Measurements from ENCODE around the gene RNASE9. TPM values are rescaled to one million over a fixed set of nuclear protein-coding genes. Genes with fewer than 3 reads are reported as not detected.

The RNASE9 gene
- total and polyA plus RNA-seq, 2 donors (not counting 1 experiment from before 2014, with no cell fraction given) = not detected

DNA sequence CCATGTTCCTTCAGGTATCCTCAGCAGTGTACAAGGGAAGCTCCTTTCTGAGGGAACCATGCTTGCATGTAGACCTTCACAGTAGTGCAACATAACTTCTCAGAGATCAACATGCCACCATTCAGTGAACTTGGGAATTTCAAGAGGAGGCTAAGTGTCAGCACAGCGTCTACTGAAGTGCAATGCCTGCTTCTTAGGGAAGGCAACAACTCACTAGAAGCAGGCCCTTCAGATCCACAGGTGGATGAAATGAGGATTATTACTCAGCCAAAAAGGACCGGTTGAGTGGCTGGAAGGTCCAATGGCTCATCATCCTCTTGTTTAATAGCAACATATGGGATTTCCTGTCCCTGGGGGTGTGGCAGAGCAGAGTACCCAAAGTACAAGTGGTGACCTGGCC lies 36.8 kb downstream of the RNASE9 start:
- H3K27me3 ChIP-seq (replicated peaks in 1 of 4; ENCODE audit: control extremely low read depth in 1 of 4, control insufficient read depth in 3 of 4, insufficient read depth in 4 of 4, low read length in 3 of 4) = no peaks in the 10 kb centered on the region
- no peaks in the 10 kb centered on the region for H3K79me2 ChIP-seq (ENCODE audit: control insufficient read depth, insufficient read depth, low read length)
- 86% methylated on average over 1 of the region's 2 CpGs for WGBS (ENCODE audit: insufficient coverage)
- ATAC-seq (ENCODE audit: low read depth) (no peak), DNase-seq (no peak)
- no peak overlapping the region for H3K9ac ChIP-seq (ENCODE audit: low read length)
- no peak overlapping the region for H3K27ac ChIP-seq (ENCODE audit: low read length in 2 of 2)
- H3K4me1 Mint-ChIP-seq = no peaks in the 10 kb centered on the region
- H3K4me2 ChIP-seq (replicated peaks; ENCODE audit: low read depth, low read length, poor library complexity, severe bottlenecking) = no peak overlapping the region
- no peak overlapping the region for H3K4me3 Mint-ChIP-seq
- H4K20me1 ChIP-seq (ENCODE audit: control insufficient read depth, insufficient read depth, low read length, poor library complexity, severe bottlenecking) = no peaks in the 10 kb centered on the region
- H3K4me1 ChIP-seq (ENCODE audit: control insufficient read depth in 2 of 2, insufficient read depth in 2 of 2, low read length in 2 of 2) = no peaks in the 10 kb centered on the region
- no peaks in the 10 kb centered on the region for H3K9me3 Mint-ChIP-seq (ENCODE audit: insufficient read depth)
- peaks cover 5% of the 10 kb centered on the region for H3K27me3 Mint-ChIP-seq
- H3K9me3 ChIP-seq (ENCODE audit: control extremely low read depth in 1 of 3, control insufficient read depth in 2 of 3, insufficient read depth in 1 of 3, low read length in 2 of 3) = peaks cover 0 to 3% (median 0%) of the 10 kb centered on the region in 3 donors
- intact Hi-C loops (cut with micrococcal nuclease) = no loop called here
- no peaks in the 10 kb centered on the region for H3K36me3 ChIP-seq (replicated peaks in 1 of 2; ENCODE audit: control extremely low read depth in 1 of 2, control insufficient read depth in 1 of 2, extremely low read depth in 1 of 2, insufficient read depth in 2 of 2, low read length in 1 of 2)
- ChIA-PET CTCF (no interaction called here), POLR2A (no interaction called here)
- H3K27ac Mint-ChIP-seq = no peak overlapping the region
- TF ChIP-seq, protein P1, sequence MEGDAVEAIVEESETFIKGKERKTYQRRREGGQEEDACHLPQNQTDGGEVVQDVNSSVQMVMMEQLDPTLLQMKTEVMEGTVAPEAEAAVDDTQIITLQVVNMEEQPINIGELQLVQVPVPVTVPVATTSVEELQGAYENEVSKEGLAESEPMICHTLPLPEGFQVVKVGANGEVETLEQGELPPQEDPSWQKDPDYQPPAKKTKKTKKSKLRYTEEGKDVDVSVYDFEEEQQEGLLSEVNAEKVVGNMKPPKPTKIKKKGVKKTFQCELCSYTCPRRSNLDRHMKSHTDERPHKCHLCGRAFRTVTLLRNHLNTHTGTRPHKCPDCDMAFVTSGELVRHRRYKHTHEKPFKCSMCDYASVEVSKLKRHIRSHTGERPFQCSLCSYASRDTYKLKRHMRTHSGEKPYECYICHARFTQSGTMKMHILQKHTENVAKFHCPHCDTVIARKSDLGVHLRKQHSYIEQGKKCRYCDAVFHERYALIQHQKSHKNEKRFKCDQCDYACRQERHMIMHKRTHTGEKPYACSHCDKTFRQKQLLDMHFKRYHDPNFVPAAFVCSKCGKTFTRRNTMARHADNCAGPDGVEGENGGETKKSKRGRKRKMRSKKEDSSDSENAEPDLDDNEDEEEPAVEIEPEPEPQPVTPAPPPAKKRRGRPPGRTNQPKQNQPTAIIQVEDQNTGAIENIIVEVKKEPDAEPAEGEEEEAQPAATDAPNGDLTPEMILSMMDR (IDR thresholded peaks at IDR 0.05) = no peak
- no peak for TF ChIP-seq EZH2 (IDR thresholded peaks at IDR 0.05; ENCODE audit: borderline replicate concordance, insufficient read depth, low read depth, low read length, poor library complexity, severe bottlenecking)
- H3K4me3 ChIP-seq (ENCODE audit: control extremely low read depth in 1 of 5, extremely low read depth in 1 of 5, insufficient read depth in 1 of 5, low read depth in 2 of 5, low read length in 4 of 5) = no peak overlapping the region
- no peak overlapping the region for H2AFZ ChIP-seq (ENCODE audit: insufficient read depth, low read depth, low read length, poor library complexity, severe bottlenecking)

DNA sequence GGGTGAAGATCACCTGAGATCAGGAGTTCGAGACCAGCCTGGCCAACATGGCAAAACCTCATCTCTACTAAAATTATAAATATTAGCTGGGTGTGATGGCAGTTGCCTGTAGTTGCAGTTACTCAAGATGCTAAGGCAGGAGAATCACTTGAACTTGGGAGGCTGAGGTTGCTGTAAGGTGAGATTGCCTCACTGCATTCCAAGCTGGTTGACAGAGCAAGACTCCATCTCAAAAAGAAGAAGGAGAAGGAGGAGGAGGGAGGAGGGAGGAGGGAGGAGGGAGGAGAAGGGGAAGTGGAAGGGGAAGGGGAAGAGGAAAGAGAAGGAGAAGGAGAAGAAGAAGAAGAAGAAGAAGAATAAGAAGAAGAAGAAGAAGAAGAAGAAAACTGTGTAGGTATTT lies 38.5 kb downstream of the RNASE9 start:
- ATAC-seq (ENCODE audit: low read depth) (no peak), DNase-seq (no peak)
- H3K9ac ChIP-seq (ENCODE audit: low read length) = no peak overlapping the region
- H3K4me2 ChIP-seq (replicated peaks; ENCODE audit: low read depth, low read length, poor library complexity, severe bottlenecking) = no peak overlapping the region
- no peaks in the 10 kb centered on the region for H3K9me3 Mint-ChIP-seq (ENCODE audit: insufficient read depth)
- H3K79me2 ChIP-seq (ENCODE audit: control insufficient read depth, insufficient read depth, low read length) = no peaks in the 10 kb centered on the region
- intact Hi-C loops (cut with micrococcal nuclease) = no loop called here
- no peaks in the 10 kb centered on the region for H3K36me3 ChIP-seq (replicated peaks in 1 of 2; ENCODE audit: control extremely low read depth in 1 of 2, control insufficient read depth in 1 of 2, extremely low read depth in 1 of 2, insufficient read depth in 2 of 2, low read length in 1 of 2)
- H3K27me3 ChIP-seq (replicated peaks in 1 of 4; ENCODE audit: control extremely low read depth in 1 of 4, control insufficient read depth in 3 of 4, insufficient read depth in 4 of 4, low read length in 3 of 4) = no peaks in the 10 kb centered on the region
- CTCF ChIA-PET = interaction anchor here (1.6 kb wide), 1 partner anchor 9 kb away, joined by 4 read pairs; no protein-coding TSS in a partner anchor
- peaks cover 0 to 3% (median 0%) of the 10 kb centered on the region in 3 donors for H3K9me3 ChIP-seq (ENCODE audit: control extremely low read depth in 1 of 3, control insufficient read depth in 2 of 3, insufficient read depth in 1 of 3, low read length in 2 of 3)
- no CpG with 5 or more reads among the region's 1 CpG for WGBS (ENCODE audit: insufficient coverage)
- POLR2A ChIA-PET = no interaction called here
- H3K27ac Mint-ChIP-seq = no peak overlapping the region
- no peaks in the 10 kb centered on the region for H4K20me1 ChIP-seq (ENCODE audit: control insufficient read depth, insufficient read depth, low read length, poor library complexity, severe bottlenecking)
- H2AFZ ChIP-seq (ENCODE audit: insufficient read depth, low read depth, low read length, poor library complexity, severe bottlenecking) = no peak overlapping the region
- H3K4me3 Mint-ChIP-seq = no peak overlapping the region
- no peaks in the 10 kb centered on the region for H3K4me1 Mint-ChIP-seq
- H3K27me3 Mint-ChIP-seq = no peaks in the 10 kb centered on the region
- H3K27ac ChIP-seq (ENCODE audit: low read length in 2 of 2) = no peak overlapping the region
- H3K4me3 ChIP-seq (ENCODE audit: control extremely low read depth in 1 of 5, extremely low read depth in 1 of 5, insufficient read depth in 1 of 5, low read depth in 2 of 5, low read length in 4 of 5) = no peak overlapping the region
- TF ChIP-seq EZH2 (IDR thresholded peaks at IDR 0.05; ENCODE audit: borderline replicate concordance, insufficient read depth, low read depth, low read length, poor library complexity, severe bottlenecking) = no peak
- no peaks in the 10 kb centered on the region for H3K4me1 ChIP-seq (ENCODE audit: control insufficient read depth in 2 of 2, insufficient read depth in 2 of 2, low read length in 2 of 2)
